Measurements from ENCODE around the gene COL26A1.
"Not testable (repeated sequence)": the region's sequence is repeated elsewhere in the genome, so short reads cannot be mapped to it uniquely, and the experiment has no call there.

COL26A1 gene

DNA sequence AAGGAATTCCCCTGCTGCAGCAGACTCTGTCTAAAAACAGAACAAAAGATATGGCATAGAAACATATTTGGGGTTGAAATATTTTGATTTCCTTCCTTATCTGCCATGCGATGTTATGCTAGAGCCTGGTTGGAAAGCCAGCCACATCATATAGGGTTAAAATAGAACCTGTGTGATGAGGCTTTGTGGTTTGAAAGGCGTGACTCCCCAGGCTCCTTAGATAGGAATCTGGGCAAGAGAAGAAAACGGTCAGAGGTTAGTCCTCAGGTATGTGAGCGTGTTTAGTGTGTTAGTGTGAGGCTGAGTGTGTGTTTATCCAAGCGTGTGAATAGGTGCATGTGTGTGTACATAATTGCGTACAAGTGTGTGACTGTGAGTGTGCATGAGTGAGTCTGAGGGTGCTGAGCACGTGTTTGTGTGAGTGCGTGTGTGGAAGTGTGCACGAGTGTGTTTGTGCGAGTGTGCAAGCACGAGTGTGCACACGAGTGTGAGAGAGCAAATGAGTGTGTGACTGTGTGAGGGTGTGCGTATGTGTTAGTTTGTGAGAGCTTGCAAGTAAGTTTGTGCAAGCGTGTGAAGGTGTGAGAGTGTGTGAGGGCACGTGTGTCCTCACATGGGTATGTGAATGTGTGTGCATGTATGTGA, 79.9 kb downstream of the COL26A1 start:
- DNase-seq (ENCODE audit: low spot score) = no peak

DNA sequence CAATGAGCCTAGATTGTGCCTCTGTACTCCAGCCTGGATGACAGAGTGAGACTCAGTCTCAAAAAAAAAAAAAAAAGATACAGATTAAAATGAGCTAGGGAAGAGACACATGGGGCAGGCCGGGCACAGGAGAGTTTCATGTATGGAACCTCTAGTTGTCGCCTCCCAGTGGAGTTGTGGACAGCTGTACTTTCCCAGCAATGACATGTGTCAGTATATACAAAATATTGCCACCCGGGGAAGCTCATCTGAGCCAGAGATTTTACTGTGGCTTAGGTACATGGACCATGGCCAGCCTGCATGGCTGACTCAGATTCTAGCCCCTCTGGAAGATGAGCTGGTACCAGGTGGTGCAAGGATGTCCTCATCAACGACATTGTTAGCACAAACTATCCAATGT, 87.4 kb downstream of the COL26A1 start:
- DNase-seq (ENCODE audit: low spot score) = no peak

DNA sequence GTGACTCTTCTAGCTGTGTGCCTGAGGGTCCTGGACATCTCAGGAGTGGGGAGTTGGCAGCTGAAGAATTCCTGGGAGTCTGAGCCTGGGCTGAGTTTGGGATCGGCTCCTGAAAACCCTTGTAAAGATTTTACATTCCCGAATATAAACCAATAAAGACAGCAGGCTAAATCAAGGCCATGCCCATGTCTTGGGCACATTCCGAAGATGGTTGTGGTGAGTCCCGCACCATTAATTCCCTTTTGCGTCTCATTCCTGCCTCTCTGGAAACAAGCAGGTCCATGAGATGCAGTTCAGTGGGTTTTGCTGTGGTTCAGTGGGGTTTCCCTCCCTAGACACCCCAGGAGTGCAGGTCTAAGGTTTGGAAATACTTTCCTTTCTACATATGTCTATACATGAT, 90.9 kb downstream of the COL26A1 start:
- DNase-seq (ENCODE audit: low spot score) = no peak

DNA sequence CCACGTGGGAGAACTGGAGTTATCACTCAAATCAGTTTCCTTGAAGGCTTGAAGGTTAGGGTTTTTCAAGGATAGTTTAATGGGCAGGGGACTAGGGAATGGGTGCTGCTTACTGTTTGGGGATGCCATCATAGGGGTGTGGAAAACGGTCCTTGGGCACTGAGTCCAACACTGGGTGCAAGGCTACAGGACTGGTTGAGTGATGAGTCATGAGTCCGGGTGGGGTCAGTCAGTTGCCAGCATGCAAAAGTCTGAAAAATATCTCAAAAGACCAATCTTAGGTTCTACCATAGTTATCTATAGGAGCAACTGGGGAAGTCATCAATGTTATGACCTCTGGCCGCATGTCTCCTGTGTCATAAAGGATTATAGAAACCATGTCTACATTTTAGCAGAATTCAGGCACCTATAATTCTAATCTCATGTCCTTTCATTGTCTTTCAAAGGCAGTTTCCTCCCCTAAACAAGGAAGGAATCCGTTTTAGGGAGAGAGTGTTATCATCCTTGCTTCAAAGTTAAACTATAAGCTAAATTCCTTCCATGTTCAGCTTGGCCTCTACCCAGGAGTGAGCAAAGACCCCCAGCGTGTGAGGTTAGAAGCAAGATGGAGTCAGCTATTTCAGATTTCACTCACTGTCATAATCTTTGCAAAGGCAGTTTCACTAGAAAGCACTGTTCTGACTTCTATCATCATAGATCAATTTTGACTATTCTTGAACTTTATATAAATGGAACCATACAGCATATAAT, 94.5 kb downstream of the COL26A1 start:
- no peak for DNase-seq (ENCODE audit: low spot score)

DNA sequence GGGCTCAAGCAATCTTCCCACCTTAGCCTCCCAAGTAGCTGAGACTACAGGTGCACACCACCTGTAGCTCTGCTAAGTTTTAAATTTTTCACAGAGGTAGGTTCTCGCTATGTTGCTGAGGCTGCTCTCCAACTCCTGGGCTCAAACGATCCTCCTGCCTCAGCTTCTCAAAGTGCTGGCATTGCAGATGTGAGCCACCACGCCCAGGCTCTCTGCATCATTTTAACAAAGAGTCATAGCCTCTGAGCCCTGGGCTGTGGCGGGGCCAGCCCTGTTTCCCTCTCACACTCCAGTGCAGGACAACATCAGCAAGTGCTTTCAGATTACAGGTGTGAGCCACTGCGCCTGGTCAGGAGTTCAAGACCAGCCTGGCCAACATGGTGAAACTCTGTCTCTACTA, 102.5 kb downstream of the COL26A1 start:
- DNase-seq (ENCODE audit: low spot score) = no peak

DNA sequence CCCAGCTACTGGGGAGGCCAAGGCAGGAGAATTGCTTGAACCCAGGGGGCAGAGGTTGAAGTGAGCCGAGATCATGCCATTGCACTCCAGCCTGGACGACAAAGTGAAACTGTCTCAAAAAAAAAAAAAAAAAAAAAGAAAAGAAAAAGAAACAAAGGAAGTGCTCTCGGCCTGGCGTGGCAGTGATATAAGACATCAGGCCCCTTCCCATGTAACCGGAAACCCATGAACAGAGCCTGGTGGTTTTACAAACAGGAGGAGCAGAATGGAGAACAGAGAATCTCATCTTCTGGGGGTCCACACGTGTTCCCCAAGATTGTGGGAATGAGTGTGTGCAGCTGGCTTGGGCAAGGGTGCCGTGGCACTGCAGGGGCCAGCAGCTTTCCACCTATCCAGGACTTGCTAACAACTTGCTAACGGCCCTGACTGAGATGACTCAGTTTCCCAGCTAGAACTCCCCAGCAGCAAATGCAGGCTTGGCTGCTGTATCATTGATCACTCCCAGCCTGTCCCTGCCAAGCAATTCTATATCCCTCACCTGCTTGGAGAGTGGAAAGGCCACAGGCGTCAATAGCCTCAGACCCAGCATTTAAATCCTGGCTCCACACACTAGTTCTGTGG, 103.0 kb downstream of the COL26A1 start:
- no peak for DNase-seq (ENCODE audit: low spot score)

DNA sequence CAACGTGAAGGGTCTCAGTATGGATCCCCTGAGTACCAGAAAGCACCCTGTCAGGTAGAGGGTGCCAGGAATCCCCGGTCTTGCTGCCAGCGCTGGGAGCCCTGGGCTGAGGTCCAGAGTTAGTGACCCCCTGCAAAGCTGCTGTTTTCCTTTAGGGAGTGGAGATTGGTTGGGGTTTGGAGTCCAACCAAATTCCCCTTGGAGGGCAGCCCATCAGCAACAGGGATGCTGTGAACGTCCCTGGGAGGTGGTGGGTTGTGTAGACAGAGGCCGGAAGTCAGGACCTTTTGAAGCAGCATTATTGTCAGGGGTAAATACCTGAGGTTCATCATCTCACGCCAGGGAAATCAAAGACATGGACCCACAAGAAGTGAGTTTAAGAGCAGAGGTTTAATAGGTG, 104.2 kb downstream of the COL26A1 start:
- DNase-seq (ENCODE audit: low spot score) = no peak

DNA sequence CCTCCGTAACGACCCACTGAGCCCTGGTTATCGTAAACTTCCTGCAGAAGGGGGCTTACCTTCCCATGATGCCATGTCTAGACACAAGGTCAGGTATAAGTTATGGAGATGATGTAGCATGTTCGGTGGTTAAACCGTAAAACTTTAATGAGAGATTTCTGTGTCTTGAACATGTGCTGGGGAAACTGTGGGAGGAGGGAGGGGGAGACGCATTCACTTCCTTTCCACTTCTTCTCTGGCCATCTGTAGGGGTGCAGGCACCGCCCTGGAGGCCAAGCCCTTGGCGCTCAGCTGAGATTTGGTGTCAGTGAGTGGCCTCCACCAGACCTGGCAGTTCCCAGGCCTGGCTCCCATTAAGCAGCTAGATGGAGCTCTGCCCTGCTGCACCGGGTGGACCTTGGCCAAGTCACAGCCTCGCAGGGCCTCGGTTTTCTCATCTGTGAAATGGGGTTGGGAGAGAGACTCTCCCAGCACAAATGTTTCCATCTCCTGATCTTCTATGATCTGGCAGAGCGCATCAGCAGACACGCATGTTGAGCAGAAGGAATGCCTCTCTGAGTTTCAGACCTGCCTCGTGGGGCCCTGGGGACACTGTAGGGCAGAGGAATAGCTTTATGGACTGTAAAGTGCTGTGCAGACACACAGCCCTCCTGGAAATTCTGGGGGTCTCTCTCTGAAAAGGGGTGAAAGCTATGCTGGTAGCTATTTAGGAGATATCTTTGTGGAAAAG, 106.0 kb downstream of the COL26A1 start:
- DNase-seq (ENCODE audit: low spot score) = no peak

DNA sequence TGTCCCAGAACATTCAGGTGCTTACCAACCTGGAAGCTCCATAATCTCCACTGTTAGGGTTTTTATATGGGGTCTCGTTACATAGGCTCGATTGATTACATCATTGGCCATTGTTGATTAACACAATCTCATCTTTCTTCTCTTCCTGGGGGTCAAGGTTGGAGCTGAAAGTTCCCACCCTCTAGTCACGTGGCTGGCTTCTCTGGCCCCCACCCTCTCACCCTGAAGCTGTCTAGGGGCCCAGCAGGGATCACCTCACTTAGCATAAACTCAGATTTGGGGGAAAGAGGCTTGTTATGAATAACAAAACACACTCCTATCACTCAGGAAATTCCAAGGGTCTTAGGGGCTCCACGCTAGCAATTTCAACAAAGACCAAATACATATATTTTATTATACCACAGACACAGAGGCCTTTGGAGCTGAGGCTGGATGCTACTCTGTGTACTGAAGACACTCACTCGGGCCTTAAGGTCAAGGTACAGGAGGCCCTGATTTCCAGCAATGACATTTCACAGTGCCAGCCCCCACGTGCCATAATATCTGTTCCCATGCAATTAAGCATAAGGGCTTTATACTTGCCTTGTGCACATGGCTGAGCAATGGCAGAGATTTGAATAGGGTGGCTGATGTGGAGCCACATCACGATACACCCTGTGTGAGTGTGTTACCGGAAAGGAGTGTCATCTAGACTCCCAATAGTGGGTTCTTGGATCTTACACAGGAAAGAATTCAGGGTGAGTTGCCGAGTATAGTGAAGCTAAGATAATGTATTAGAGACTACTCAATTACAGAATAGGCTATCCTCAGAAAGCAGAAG, 108.2 kb downstream of the COL26A1 start:
- DNase-seq (ENCODE audit: low spot score) = no peak

DNA sequence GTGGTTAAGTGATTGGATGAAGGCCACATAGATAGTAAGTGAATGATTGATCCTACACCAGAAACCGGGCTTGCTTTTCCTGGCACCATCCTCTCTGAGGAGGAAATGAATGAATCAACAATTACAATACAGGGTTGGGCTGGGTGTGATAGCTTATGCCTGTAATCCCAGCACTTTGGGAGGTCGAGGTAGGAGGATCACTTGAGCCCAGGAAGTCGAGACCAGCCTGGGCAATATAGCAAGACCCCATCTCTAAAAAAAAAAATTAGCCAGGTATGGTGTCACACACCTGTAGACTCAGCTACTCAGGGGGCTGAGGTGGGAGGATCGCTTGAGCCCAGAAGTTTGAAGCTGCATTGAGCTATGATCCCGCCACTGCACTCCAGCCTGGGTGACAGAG, 111.5 kb downstream of the COL26A1 start:
- no peak for DNase-seq (ENCODE audit: low spot score)

DNA sequence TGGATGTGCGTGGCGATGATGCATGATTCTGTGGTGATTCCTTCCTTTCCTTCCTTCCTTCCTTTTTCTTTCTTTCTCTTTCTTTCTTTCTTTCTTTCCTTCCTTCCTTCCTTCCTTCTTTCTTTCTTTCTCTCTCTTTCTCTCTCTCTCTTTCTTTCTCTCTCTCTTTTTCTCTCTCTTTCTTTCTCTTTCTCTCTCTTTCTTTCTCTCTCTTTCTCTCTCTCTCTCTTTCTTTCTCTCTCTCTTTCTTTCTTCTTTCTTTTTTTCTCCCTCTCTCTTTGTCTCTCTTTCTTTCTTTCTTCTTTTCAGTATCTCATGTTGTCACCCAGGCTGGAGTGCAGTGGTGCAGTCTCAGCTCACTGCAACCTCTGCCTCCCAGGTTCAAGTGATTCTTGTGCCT, 113.0 kb downstream of the COL26A1 start:
- DNase-seq (ENCODE audit: low spot score) = not testable (repeated sequence)

DNA sequence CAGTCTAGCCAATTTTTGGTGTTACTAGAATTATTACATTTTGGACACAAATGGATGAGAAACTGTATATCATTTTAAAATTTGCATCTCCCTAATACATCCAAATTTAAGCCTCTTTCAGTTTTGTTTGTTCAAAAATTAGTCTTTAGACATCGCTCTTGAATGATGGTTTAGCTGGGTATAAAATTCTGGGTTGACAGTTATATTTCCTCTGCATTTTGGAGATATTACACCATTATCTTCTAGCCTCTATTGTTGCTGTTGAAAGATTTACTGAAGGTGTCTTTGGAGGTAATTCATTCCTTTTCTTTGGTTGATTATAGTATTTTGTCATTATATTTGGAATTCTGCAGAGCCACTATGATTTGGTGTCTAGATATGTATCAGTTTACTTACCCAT, 116.5 kb downstream of the COL26A1 start:
- no peak for DNase-seq (ENCODE audit: low spot score)

DNA sequence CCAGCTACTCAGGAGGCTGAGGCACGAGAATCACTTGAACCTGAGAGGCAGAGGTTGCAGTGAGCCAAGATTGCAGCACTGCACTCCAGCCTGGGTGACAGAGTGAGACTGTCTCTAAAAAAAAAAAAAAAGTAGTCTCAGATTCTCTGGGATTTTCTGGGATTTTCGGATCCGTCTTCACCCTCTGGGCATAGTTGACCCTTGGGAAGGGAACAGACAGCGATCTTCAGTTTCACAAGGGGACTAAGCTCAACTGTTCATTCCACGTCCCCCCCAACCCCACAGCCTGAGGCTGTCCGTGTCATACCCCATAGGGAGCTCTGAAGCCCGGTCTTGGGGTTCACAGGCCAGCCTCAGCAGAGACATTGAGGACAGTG, 123.4 kb downstream of the COL26A1 start:
- not testable (repeated sequence) for DNase-seq (ENCODE audit: low spot score)

DNA sequence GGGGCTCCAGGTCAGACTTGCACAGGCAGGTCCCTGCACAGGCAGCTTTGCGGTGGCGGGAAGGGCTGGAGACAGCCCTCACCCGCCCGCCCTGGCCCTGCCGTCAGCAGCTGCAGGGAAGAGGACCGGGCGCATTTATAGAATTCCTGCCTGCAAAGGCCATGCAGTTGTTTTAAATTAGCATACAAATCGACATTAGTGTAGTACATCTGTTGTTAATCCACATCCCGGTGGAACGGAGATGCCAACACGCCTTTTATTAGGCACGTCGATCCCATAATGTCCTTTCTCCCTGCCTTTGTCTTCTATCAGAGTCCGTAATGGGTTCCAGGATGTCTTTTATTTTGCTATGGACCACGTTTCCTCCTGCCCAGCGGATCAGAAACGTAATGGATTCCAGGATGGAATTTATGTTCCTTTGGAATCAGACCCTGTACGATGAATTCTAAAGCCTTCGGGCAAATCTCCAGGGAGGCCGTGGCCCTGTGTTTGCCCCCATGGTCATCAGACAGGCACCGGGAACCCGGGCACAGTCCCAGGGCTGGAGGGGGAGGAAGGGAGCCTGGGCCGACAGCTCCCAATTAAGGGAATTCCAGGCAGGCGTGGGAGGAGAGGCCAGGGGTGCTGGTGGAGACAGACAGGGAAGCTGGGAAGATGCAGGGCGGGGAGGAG, 123.9 kb downstream of the COL26A1 start:
- DNase-seq (ENCODE audit: low spot score) = no peak

DNA sequence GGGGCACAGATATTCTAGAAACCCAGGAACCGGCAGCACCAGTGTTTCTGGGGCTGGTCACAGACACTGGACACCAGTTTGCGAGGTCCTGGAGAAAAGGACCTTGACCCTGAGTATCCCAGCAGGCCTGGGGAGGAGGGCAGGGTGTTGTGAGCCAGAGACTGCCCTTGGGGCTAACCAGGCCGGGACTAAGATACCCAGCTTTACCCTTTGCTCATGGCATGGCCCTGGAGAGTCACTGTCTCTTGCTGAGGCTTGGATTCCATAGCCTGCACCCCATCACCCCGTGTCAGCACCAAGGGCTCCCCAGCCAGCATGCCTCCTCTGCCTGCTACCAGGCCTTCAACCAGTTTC, 124.4 kb downstream of the COL26A1 start:
- no peak for DNase-seq (ENCODE audit: low spot score)

DNA sequence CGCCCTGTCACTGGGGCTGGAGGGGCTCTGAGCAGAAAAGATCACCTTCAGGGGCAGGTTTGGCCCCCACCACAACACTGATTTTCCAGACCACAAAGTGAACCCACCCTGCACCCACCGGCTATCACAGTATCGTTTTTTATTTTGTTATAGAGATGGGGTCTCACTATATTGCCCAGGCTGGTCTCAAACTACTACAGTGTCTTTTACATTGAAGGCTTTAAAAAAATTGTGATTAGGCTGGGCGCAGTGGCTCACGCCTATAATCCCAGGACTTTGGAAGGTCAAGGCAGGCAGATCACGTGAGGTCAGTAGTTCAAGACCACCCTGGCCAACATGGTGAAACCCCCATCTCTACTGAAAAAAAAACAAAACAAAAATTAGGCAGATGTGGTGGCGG, 125.1 kb downstream of the COL26A1 start:
- DNase-seq (ENCODE audit: low spot score) = no peak

DNA sequence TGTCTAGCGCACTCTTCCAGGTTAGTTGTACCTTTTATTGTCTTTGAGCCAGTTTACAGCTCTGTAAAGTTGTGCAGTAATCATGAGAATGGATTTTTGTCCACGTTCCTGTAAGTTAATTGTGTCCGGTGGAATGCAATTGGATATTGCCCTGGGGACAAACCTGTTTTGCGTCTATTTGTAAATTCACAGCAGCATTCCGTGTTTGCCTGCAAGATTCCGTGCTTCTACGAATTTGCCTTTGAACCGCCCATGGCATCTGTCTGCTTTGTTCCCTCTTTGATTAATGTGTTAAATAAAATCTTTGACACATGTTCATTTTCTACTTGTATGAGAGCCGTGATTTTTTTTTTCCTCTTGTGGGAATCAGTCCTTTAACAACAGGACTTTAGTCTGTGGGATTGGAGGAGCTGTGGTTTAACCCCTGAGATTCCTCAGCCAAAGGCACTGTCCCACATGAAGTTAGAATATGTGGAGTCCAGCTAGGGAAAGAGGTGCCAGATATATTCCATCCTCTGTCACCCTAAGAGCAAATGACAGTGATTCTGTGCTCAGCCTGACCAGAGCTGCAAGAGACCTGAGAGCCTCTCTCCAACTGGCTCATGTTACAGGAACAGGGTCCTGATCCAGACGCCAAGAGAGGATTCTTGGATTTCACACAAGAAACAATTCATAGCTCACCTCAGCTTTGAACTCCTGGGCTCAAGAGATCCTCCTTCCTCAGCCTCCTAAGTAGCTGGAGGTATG, 126.3 kb downstream of the COL26A1 start:
- DNase-seq (ENCODE audit: low spot score) = no peak

DNA sequence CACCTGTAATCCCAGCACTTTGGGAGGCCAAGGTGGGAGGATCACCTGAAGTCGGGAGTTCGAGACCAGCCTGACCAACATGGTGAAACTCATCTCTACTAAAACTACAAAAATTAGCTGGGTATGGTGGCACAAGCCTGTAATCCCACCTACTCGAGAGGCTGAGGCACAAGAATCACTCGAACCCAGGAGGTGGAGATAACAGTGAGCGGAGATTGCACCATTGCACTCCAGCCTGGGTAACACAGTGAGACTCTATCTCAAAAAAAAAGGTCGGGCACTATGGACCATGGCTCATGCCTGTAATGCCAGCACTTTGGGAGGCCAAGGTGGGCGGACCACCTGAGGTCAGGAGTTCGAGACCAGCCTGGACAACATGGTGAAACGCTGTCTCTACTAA, 127.8 kb downstream of the COL26A1 start:
- DNase-seq (ENCODE audit: low spot score) = not testable (repeated sequence)

DNA sequence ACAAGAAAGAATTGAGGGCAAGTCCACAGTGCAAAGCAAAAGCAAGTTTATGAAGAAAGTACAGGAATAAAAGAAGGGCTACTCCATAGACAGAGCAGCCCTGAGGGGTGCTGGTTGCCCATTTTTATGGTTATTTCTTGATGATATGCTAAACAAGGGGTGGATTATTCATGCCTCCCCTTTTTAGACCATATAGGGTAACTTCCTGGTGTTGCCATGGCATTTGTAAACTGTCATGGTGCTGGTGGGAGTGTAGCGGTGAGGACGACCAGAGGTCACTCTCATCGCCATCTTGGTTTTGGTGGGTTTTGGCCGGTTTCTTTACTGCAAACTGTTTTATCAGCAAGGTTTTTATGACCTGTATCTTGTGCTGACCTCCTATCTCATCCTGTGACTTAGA, 128.8 kb downstream of the COL26A1 start:
- DNase-seq (ENCODE audit: low spot score) = not testable (repeated sequence)

DNA sequence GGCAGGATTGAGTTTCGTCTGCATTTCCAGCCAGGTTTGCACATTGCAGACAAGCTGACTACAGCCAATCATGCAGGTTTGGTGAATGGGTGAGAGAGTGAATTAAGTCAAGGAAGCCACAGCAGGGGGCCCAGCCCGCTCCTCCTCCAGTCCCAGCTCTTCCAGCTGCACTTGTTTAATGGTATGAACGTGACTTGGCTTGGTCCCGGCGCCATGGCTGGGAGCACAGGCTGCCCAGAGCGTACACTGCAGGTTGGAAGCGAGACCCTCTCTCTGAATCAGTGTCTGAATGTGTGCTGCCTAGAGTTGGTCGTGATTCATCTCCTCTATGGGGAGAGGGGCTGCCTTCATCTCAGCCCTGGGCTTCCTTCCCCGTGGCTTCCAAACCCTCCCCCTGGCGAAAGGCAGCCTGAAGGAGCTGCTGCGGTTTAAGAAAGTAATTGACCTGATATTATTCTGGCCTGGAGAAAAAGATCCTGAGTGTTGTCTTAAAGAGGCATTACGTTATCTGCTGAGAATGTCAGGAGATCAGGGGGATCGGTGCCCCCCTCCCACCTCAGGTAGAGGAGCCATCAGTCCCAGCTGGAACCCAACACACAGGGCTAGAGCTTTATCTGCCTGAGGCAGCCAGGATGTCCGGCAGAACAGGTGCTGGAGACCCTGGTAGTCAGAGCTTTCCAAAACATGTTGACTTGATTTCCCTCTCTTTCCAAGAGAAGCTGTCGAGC, 132.1 kb downstream of the COL26A1 start:
- no peak for DNase-seq (ENCODE audit: low spot score)
